ENCODE data around the gene SORCS2. TPM values are rescaled to one million over a fixed set of nuclear protein-coding genes. Genes with fewer than 3 reads are reported as not detected.

The SORCS2 gene
- total RNA-seq, 1 donor from 2014 or later: 3.0 TPM

DNA sequence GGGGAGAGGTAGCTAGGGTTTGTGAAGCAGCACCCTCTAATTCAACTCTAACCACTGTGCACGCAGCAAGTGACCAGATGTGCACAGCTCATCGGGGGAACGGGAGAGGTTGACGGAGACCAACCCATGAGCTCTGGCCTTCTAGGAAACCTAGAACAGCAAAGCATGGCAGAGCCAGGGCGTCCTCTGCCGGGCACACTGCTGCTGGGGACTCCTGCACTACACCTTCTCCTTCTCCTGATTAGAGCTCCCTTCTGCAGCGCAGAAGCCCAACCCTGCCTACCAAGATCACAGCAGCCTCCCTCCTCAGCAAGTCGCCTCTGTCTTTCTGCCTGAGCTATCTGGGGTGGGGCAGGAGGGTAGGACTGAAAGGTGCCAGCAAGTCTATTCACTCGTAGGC lies 494.7 kb downstream of the SORCS2 start:
- Mint-ChIP-seq H3K9me3 (ENCODE audit: unreplicated experiment) (peaks cover 7% of the 10 kb centered on the region), H3K36me3 (ENCODE audit: unreplicated experiment) (no peaks in the 10 kb centered on the region), H3K27me3 (ENCODE audit: unreplicated experiment) (peaks cover 16% of the 10 kb centered on the region), H3K4me3 (ENCODE audit: unreplicated experiment) (no peak overlapping the region), H3K4me1 (ENCODE audit: unreplicated experiment) (no peaks in the 10 kb centered on the region), H3K27ac (ENCODE audit: unreplicated experiment) (no peak overlapping the region)
- no peak for DNase-seq (ENCODE audit: extremely low spot score, unreplicated experiment)
- TF ChIP-seq, protein P1, sequence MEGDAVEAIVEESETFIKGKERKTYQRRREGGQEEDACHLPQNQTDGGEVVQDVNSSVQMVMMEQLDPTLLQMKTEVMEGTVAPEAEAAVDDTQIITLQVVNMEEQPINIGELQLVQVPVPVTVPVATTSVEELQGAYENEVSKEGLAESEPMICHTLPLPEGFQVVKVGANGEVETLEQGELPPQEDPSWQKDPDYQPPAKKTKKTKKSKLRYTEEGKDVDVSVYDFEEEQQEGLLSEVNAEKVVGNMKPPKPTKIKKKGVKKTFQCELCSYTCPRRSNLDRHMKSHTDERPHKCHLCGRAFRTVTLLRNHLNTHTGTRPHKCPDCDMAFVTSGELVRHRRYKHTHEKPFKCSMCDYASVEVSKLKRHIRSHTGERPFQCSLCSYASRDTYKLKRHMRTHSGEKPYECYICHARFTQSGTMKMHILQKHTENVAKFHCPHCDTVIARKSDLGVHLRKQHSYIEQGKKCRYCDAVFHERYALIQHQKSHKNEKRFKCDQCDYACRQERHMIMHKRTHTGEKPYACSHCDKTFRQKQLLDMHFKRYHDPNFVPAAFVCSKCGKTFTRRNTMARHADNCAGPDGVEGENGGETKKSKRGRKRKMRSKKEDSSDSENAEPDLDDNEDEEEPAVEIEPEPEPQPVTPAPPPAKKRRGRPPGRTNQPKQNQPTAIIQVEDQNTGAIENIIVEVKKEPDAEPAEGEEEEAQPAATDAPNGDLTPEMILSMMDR (IDR thresholded peaks at IDR 0.05): no peak

DNA sequence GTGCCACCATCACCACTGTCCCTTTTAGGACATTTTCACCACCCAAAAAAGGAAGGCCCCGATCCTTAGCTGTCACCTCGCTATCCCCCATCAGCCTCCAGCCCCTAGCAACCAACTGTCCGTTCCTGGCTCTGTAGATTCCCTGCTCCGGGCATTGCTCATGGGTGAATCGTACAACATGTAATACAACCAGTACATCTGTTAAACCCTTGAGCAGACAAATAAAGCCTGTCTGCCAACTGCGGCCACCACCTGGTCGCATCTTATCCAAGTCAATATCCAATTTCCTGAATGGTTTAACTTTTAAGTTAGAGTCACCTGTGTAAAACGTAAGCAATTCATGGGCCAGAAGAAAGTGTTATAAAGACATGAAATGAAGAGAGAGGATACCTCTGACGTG lies 495.5 kb downstream of the SORCS2 start:
- no peak overlapping the region for H3K4me3 Mint-ChIP-seq (ENCODE audit: unreplicated experiment)
- DNase-seq (ENCODE audit: extremely low spot score, unreplicated experiment): no peak
- H3K9me3 Mint-ChIP-seq (ENCODE audit: unreplicated experiment): peaks cover 7% of the 10 kb centered on the region
- TF ChIP-seq, protein P1 (IDR thresholded peaks at IDR 0.05): no peak
- no peaks in the 10 kb centered on the region for H3K4me1 Mint-ChIP-seq (ENCODE audit: unreplicated experiment)
- H3K36me3 Mint-ChIP-seq (ENCODE audit: unreplicated experiment): no peaks in the 10 kb centered on the region
- H3K27ac Mint-ChIP-seq (ENCODE audit: unreplicated experiment): no peak overlapping the region
- peaks cover 12% of the 10 kb centered on the region for H3K27me3 Mint-ChIP-seq (ENCODE audit: unreplicated experiment)

DNA sequence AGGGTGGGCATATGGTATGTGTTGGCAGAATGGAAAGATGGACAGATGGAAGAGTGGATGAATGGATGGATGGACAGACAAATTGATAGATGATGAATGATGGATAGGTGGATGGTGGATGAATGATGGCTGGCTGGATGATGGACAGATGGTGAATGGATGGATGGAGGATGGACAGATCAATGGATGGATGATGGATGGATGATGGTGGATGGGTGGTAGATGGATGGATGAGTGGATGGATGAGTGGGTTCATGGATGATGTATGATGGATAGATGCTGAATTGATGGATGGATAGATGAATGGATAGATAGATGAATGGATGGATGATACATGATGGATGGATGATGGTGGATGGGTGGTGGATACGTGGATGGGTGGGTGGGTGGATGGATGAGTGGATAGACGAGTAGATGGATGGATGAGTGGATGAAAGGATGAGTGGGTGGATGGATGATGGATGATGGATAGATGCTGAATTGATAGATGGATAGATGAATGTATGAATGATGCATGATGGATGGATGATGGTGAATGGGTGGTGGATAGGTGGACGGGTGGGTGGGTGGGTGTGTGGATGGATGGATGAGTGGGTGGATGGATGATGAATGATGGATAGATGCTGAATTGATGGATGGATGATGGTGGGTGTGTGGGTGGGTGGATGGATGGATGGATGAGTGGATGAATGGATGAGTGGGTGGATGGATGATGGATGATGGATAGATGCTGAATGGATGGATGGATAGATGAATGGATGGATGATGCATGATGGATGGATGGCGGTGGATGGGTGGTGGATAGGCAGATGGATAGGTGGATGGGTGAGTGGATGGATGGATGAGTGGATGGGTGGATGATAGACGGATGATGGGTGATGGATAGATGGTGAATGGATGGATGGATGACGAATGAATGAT lies 497.7 kb downstream of the SORCS2 start:
- no peaks in the 10 kb centered on the region for H3K4me1 Mint-ChIP-seq (ENCODE audit: unreplicated experiment)
- H3K27me3 Mint-ChIP-seq (ENCODE audit: unreplicated experiment): peaks cover 17% of the 10 kb centered on the region
- H3K27ac Mint-ChIP-seq (ENCODE audit: unreplicated experiment): no peak overlapping the region
- no peaks in the 10 kb centered on the region for H3K36me3 Mint-ChIP-seq (ENCODE audit: unreplicated experiment)
- no peak overlapping the region for H3K4me3 Mint-ChIP-seq (ENCODE audit: unreplicated experiment)
- no peak for DNase-seq (ENCODE audit: extremely low spot score, unreplicated experiment)
- no peaks in the 10 kb centered on the region for H3K9me3 Mint-ChIP-seq (ENCODE audit: unreplicated experiment)
- TF ChIP-seq, protein P1 (IDR thresholded peaks at IDR 0.05): no peak

DNA sequence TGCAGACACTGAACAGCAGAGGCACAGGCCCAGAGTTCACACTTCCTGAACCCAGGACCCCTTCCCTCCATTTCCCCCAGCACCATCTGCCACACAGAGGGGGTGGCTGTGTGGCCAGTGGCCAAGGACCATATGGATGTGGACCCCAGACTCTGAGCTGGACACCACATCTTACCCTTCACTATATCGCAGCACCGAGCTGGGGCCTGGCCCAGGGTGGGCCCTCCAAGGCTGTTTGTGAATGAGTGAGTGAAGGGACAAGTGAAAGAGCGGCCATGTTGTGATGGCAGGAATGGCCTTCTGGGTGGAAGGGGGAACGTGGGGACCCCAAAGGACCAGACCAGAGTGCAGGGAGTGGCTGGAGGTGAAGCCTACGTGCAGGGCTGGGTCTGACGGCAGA lies 498.7 kb downstream of the SORCS2 start:
- H3K4me3 Mint-ChIP-seq (ENCODE audit: unreplicated experiment): no peak overlapping the region
- peaks cover 12% of the 10 kb centered on the region for H3K27me3 Mint-ChIP-seq (ENCODE audit: unreplicated experiment)
- TF ChIP-seq, protein P1 (IDR thresholded peaks at IDR 0.05): no peak
- H3K9me3 Mint-ChIP-seq (ENCODE audit: unreplicated experiment): no peaks in the 10 kb centered on the region
- no peaks in the 10 kb centered on the region for H3K36me3 Mint-ChIP-seq (ENCODE audit: unreplicated experiment)
- H3K4me1 Mint-ChIP-seq (ENCODE audit: unreplicated experiment): no peaks in the 10 kb centered on the region
- no peak overlapping the region for H3K27ac Mint-ChIP-seq (ENCODE audit: unreplicated experiment)
- no peak for DNase-seq (ENCODE audit: extremely low spot score, unreplicated experiment)

DNA sequence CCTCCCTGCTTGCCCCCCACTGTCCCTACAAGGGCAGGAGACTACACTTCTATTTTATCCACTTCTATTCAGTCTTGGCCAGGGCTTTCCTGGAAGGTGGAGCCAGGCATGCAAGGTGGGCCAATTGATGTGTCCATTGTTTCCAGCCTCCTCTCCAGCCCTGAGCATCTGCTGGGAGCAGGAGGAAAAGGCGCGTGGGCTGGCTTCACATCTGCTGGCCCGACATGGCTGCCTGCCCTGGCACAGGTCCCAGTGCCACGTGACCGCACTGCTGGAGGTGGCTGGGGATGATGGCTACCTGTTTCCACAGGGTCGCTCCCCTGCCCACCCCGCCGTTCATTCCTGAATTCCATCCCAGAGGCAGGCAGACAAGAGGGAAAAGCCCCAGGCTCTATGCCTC lies 499.6 kb downstream of the SORCS2 start:
- TF ChIP-seq, protein P1 (IDR thresholded peaks at IDR 0.05): no peak
- H3K4me3 Mint-ChIP-seq (ENCODE audit: unreplicated experiment): no peak overlapping the region
- H3K9me3 Mint-ChIP-seq (ENCODE audit: unreplicated experiment): no peaks in the 10 kb centered on the region
- peaks cover 11% of the 10 kb centered on the region for H3K27me3 Mint-ChIP-seq (ENCODE audit: unreplicated experiment)
- no peaks in the 10 kb centered on the region for H3K36me3 Mint-ChIP-seq (ENCODE audit: unreplicated experiment)
- no peak overlapping the region for H3K27ac Mint-ChIP-seq (ENCODE audit: unreplicated experiment)
- H3K4me1 Mint-ChIP-seq (ENCODE audit: unreplicated experiment): no peaks in the 10 kb centered on the region
- no peak for DNase-seq (ENCODE audit: extremely low spot score, unreplicated experiment)
